Fibroblast of skin of right biceps (primary cell): ENCODE data around the gene LIN52.

Experiments used
- DNase-seq: peaks from one replicate; pipeline ENCODE4 v3.0.0-alpha.2; 2013

Gene LIN52

DNA sequence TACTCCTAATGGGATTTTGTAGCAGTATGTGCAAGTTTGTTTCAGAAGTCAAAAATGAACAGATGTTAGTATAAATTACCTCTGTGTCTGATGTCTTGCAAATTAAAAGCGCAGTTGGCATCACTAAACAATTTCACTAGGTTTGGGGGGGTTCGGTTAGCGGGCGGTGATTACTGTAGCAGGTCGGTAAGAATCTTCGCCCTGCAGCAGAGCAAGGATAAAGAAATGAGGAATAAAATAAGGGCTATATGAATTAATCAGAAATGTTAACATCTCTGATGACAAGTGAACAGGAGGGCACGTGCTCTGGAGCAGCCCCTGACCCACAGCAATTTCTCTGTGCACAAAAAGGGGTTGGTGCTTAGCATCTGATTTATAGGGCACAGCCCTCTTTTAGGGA is 110.9 kb downstream of the LIN52 start:
- DNase-seq, result no peak

DNA sequence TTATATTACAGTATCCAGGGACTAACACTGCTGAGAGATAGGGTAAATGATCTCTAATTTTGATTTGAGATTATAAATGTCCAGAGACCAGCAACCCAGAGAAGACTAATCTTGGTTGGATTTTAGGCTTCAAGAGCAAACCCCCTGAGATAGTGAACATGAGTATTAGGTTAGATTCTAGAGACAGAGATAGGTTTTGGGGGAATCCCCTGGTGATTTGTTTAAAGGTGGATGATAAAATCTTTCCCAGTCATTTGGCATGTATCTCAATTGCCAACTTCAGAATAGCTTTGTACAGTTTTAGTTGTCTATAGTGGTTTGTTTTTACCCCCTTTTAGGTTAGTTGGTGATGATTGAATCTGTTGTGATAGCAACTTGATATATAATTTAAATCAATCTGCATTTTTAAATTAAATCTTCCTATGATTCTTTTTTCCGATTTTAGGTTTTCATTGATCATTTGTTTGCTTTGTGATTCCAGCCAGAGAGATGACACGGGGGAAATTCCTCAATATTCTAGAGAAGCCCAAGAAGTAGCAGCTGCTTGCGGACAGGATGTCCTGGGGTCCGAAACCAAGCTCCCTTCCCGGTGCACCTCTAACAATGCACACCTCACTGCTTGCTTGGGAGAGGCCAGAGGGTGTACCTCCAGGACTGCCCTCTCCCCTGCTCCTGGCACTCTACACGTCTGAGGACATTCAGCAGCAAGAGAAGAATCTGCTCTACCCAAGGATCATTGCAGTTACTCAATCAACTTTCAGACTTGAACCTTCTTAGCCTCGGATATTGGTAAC is 113.9 kb downstream of the LIN52 start:
- no peak for DNase-seq

DNA sequence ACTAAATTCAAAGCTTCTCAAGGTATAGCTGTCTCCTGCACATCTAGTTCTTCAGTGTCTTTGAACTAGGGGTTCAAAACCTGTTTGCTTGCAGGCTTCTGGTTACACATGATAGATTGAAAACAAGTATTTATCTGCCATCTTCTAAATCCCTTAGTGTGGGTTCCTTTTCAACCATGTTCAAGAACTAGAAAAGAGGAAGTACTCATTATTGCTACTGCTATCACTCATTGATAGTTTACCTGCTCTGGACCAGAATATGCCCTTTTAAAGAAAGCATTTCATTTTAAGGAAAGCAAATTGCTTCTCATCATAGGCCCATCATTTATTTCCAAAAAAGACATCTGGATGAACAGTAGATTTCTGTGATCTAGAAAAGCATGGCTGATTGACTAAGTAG is 117.4 kb downstream of the LIN52 start:
- no peak for DNase-seq

DNA sequence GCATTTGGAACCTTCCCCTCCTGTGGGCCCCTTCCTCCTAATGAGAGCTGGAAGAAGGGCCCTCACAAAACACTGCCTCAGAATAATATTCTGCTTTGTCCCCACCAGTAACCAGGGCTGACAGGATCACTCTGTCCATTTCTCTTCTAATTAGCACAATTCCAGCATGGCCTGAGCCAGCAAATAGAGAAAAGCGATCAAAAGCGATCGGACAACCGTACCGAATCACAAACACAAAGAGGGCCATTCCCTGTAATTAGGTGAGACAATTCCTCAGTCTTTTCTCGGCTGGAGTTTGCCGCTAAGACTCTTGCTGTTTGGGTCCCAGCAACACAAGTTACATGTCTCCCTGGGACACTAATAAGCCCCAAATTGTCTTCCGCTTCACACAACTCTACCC is 118.9 kb downstream of the LIN52 start:
- no peak for DNase-seq

DNA sequence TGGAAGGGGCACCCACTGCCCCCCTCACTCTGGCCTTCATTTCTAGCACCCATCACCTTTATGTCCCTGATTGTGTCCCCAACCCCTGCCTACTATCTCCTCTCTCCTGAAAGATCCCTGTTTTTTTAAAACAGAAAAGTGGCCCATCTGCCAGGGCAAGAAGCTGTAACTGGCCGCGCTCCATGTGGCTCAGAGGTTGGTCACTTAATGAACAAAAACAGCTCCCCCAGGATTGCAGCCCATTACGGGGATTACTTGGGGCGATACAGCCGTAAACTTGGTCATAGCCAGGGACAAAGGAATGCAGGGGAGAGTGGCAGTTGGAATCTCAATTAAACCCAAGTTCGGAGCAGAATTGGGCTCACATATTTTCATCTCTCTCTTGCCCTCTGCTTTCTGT is 119.7 kb downstream of the LIN52 start:
- DNase-seq, result no peak

DNA sequence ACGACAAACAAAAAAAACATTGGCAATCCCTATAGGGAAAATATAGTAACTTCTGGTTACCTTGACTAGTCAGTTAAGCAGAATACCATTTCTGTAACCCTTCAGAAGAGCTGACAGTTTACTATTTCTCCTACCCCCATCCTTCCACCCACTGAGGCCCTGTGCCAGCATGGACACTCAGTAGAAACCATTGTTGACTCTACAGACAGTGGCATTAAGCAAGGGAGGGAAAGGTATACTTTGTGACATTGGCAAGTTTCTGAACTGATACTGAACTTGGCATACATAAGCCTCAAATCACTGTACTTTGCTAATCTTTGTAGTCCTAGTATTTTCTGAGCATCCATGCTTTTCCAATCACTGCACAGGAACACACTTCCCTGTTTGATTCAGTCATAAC is 121.1 kb downstream of the LIN52 start:
- no peak for DNase-seq

DNA sequence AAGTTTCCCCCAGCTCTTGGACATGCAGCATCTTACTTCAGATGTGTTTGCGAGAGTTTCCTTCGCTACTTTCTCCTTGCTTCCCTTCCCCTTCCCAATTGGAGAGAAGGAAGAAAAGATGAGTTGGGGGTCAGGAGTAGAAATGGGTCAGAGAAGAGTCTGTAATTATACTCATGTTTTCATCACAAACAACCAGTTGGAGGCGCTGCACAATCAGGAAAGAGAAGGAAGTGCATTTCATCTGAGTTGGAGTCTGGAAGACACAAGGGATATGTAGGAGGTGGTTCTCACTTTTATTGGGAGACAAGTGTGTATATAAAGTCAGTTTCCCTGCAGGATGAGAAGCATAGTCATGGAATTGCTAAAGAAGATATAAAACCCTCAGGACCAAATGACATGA is 123.2 kb downstream of the LIN52 start:
- DNase-seq, result no peak

DNA sequence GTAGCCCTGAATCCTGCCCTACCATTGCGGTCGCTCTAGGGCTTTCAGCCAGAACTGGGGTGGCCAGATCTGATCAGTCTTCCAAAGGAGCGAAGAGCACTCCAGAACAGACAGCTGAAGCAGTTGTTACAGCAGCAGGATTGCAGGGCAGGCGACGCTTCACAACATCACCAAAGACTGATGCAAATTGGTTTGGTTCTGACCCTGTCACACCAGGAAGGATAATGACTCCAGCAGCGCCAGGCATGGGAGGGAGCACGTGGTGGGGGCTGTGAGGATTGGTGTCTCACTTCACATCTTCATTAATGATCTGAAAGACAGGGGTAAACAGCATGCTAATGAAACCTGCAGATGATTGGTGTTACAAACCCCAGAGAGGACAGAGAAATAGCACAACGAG is 123.9 kb downstream of the LIN52 start:
- no peak for DNase-seq

DNA sequence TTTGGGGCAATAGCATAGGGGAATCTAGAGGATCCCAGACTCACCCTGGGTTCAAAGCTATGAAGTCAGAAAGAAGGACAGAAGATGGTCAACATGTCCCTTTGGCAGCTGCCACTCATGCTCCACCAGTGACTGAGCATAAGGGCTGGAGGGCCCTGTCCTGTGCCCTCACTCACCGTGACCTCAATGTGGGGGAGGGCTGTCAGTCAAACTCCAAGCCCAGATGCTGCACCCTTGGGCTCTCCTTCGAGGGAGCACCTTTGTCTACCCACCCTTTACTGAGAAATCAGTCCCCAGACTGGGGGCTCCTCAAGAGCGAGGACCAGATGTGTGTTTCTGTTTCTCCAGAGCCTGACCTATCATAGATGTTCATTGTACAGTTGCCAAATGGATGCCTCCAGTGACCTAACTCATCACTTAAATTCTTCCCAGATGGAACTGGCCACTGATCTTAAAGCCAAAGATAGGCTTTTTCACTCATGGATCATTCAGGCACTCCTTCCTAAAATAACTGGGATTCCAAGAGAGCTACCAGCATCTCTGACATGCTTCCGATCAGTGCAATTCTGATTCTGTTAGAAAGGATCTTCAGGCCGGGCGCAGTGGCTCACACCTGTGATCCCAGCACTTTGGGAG is 127.3 kb downstream of the LIN52 start:
- no peak for DNase-seq

DNA sequence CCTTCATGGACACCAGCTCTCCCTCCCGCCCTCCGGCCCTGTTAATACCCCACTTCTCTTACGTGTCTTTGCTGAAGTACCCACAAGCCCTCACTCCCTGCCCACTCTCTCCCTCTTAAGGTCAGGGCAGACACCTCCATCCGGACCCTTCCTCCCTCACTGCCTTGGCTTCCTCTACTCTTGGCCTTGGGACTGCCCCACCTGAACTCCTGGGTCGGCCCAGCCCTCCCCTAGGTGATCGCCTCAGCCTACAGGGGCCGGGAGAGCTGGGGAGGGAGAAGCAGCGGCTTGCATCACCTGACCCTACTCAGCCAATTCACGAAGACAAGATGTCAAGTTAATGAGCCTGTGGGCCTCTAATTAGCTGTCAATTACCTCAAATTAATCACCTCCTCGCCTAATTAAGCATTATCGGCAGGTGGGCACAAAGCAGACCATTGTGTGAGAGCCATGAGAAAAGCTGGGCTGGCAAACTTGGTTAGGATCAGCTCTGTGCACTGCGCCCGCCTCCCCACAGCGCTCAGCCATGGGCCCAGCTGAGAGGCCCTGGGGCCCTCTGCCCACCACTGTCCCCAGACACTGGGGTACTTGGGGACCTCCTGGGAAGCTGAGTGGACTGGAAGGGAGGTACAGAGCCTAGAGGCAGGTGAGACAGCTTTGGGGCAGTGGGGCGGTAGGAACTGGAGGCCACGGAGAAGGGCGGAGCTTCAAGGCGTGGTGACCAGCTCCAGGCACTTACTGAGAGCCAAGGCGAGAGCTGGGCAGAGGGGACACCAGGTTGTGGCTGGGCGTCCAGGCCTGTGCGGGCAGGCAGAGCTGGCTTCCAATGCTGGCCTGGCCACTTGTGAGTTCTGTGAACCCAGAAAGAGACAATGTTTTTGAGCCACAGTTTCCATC is 129.4 kb downstream of the LIN52 start:
- no peak for DNase-seq

DNA sequence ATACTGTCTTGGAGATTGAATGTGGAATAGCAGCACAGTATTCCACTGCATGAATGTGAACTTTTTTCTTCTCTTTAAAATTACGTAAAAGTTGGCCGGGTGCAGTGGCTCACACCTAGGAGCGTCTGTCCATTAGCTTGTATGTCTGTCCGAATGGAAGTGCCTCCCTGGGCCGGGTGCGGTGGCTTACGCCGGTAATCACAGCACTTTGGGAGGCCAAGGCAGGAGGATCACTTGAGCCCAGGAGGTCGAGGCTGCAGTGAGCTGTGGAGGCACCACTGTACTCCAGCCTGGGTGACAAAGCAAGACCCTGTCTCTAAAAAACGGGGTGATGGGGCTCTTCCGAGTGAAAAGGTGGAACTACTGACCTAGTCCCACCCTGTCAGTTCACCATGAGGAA is 131.9 kb downstream of the LIN52 start:
- DNase-seq, result no peak

DNA sequence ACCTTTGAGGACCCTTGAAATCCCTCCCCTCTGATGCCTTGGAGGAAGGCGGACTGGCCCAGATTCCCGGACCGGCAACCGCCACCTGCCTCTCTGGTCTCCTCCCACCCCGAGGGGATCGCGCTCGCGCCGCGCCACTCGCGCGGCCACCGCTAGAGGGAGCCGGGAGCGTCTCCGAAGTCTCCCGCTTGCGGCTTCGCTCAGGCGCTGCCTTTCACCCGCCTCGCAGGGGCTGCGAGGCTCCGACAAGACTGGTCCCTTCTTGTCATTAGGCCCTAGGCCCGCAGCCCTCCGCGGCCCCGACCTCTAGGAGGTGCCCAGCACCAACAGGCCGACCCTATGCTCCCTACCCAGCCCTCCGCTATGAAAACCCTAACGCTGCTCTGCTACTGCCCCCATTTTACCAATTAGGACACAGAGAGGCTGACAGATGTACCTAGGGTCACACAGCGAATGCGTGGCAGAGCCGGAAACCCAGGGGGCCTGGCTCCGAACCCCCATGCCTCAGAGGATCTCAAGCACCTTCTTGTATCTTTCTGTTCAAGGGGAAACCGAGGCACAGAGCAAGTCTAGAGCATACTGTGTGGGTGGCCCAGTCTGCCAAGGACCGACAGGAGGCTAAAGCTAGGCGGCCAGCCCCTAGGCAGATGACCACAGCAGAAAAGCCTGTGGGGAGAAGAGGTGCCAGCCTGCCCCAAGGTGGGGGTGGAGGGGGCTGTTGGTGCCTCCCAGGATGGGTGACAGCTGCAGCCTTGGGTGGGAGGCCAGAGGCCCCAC is 133.1 kb downstream of the LIN52 start:
- DNase-seq, result peak; percentile 54

DNA sequence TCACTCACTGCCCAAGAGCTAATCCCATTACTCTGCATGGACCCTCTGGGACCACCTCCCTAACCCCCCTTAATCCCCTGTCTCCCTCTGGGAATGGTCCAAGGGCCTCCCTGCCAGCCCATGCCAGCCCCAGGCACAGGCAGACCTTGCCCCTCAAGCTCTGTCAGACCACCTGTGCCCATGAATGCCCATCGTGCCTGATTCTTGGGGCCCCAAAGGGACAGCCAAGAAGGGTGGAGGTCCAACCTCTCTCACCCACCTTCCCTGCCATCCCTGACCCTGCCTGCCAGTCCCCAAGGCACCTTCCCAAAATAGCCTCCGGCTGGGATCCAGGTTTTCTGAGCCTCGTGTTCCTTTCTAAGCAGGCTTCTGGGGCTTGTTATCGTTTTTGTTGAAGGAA is 133.7 kb downstream of the LIN52 start:
- DNase-seq, result no peak

DNA sequence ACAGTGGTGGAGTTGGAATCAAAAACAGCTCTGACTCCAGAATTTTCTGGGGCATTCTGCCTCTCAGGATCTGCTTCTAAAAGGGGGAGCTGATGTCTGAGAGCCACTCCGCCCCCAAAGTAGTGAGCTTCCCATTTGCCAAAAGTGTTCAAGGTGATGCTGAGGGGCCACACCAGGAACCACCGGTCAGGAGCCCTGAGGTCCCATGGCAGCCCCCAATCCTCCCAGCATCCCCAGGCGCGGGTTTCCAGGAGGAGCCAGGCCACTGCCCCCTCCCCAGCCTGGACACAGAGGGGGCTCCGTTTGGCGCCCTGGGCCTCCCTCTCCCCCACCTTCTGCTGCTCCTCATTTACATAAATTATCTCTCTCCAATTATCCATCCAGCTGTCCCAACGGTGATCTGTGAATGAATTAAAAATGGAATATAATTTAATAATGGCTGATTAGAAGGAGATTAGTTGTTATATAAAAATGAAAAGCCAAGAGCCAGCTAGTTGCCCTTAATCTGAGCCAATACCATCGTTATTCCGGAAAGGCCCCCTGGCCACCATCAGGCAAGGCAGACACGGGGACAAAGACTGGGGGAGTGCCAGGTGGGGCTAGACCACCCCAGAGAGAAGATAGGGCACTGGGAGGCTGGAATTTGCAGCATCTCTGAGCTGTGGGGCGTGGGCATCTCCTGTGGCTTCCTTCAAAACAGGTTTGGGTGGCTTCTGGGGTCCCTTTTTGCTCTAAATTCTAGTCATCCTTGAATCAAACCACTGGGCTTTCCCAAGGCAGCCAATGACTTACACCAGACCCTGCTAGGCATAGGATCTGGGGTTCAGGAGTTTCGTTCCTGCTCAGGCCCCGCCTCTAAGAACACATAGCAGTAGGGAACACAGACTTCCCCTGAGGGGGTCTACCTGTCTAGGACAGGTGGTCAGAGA is 134.8 kb downstream of the LIN52 start:
- no peak for DNase-seq

DNA sequence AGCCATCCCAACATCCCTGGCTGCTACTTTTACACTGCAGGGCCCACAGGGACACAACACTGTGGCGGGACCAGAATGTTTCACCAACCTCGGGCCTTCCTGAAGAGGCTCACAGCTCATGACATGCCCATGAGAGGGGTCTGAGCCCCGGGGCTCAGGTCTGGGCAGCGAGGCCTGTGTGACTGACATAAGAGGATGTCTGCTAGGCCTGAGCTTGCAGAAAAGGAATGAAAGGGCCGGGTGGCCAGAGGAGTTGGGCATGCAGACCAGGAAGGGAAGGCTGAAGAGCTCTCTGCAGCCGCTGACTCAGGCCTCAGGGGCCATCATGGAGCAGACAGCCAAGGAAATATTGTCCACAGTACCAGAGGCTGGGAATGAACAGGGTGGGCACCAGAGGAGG is 136.2 kb downstream of the LIN52 start:
- DNase-seq, result no peak

DNA sequence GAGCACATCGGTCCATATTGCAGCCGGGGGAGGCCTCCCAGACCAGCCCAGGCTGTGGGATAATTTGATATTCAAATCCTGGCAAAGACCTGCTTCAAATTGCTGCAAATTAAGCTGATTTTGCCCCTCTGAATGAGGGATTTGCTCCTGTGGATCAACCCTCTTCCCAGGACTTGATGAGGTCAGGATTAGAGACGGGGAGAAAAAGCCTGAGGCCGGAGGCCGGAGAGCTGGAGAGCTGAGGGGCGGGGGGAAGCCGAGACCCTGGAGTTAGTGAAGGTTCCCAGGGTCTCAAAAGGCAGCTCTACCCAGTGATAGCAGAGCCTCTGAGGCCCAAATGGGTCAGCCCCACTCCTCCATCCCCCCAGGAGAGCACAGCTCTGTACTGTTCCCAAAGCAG is 137.0 kb downstream of the LIN52 start:
- no peak for DNase-seq

DNA sequence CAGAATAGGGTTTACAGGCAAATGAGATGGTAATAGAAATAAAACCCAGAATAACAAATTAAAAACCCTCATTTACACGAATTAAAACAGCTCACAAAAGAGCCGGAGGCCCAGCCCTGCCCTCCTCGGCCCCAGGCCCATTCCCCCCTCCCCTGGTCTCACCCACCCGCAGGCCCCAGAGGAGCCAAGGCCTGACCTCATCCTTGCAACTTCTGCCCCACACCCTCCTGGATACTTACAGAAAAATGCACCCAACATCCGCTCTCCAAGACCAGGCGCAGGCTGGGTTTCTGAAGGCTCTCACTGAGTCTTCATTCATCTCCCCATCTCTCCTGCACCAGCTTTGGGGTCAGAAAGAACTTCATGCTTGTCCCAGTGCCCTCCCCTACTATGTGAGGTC is 138.3 kb downstream of the LIN52 start:
- no peak for DNase-seq

DNA sequence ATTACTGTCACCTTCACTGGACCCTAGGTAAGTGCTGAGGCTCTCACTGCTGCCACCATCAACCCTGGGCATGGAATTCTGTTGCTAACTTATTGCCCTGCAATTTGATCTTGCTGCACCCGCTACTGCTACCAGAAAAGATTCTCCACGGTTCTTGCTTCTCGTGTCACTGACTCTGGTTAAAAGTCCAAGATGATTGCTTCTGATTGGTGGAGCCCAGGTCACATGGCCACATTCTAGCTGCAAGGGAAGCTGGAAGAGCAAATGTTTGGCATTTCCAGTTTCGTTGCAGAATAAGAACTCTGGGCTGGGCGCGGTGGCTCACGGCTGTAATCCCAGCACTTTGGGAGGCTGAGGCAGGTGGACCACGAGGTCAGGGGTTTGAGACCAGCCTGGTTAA is 147.0 kb downstream of the LIN52 start:
- no peak for DNase-seq

DNA sequence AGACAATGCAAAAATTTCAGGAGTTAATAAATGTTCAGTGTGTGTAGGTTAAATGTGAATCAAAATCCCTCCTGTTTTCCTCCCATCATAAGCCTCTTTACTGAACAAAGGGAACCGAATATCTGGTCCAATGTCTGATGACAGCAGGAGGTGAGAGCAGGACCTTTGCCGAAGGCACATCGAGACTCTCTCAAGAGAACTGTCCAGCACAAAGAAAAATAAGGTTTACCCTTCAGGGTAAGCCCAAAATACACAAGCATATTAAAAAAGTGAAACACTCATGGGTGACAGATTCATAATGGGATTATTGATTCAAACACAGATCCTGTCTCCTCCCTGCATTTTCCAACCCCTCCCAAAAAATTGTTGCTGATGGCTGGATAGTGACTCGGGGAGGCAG is 150.3 kb downstream of the LIN52 start:
- no peak for DNase-seq

DNA sequence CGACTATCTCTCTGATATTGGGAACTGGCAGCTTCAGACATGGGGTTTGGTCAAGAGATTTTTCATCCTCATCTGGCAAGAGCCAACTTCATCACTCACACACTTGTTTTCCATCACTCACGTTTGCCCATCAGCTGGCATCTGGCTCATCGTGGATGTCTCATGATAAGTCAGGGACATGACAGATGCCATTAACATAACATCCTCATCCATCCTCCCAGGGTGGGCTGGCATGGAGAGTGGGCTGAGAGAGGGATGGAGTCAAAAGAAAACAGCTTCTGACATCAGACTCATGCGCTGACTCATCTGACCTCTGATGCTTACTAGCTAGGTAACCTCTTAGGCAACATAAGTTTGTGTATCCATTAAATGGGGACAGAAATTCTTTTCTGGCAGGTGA is 152.7 kb downstream of the LIN52 start:
- DNase-seq, result no peak

DNA sequence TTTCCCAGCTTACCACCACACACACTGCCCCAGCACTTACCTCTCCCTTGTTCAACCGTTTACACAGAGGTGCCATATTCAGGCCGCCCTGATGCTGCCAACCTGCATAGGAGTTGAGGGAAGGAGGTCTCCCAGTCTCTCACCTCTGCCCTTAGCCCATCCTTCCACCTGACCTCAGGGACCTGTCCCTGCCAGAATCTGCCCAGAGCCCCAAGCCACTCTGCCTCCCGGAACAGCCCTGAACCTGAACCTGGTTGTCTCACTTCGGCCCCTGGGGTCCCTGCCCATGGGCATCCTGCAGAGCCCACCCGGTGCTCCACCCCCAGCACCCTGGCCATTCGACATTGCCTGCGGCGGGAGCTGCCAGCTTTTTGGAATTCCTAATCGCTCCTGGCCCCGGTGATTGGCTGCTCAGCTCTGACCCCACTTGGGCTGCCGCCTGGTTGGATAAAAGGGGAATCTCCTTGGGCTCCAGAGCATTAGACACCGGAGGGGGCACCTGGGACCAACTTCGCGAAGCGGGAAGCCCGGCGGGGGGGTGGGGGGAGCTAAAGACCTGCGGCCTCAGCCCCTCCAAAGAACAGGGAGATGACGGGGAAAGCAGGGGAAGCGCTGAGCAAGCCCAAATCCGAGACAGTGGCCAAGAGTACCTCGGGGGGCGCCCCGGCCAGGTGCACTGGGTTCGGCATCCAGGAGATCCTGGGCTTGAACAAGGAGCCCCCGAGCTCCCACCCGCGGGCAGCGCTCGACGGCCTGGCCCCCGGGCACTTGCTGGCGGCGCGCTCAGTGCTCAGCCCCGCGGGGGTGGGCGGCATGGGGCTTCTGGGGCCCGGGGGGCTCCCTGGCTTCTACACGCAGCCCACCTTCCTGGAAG is 154.5 kb downstream of the LIN52 start, which contains the start of gene VSX2:
Gene VSX2 (plus strand): TSS at position 476 of the 874 bp plus-strand sequence. CDS start 113 bp downstream, at position 589.
- no peak for DNase-seq
